Posterior vena cava (tissue), 2 donors: ENCODE data around the gene PIGB. TPM values are rescaled to one million over a fixed set of nuclear protein-coding genes. Genes with fewer than 3 reads are reported as not detected.
"Not testable (repeated sequence)": the region's sequence is repeated elsewhere in the genome, so short reads cannot be mapped to it uniquely, and the experiment has no call there.

ENCODE experiments used
- DNase-seq: peaks from one replicate; pipeline ENCODE4 v3.0.0-alpha.2; 2020; ENCODE audit warnings: low spot score
- intact Hi-C, 2 donors: fragments of 100-400 bp; cut with DNase I; formaldehyde crosslinking; loops; one replicate each; pipeline versions ENCODE4 v1.14.1 to v1.14.2; 2022 to 2023
- microRNA-seq, 2 donors: library from miRNA; unstranded; fragments of <30 nt; microRNA quantifications; one replicate each; pipeline ENCODE4 v1.2.0, GENCODE V29; 2020 to 2021; ENCODE audit warnings: borderline microRNAs expressed in 2 of 2
- total RNA-seq, 2 donors: library from RNA; stranded (reverse); fragmentation: NEBNext Ultra II Directional; extraction: Animal tissue kit (Norgen Biotek cat#: 25700); gene quantifications; one replicate each; pipeline ENCODE4 v1.2.1, GENCODE V29; 2021
- donor health status: DM: yes; HTN: yes; CAD: no.
- donor health status: DM: yes; HTN: yes; CAD: no.

The PIGB gene
- total RNA-seq, 2 donors from 2014 or later = 13.6 to 16.1 TPM

GRCh38 chr15:55360256-55360655 lies 41.2 kb downstream of the PIGB start:
- DNase-seq = no peak
- intact Hi-C loops = loop anchor here in 1 of 2 donors (5.0 kb wide), 1 partner anchor 87 kb away; no protein-coding TSS in a partner anchor

GRCh38 chr15:55361048-55361447 lies 42.0 kb downstream of the PIGB start:
- intact Hi-C loops = loop anchor here in 1 of 2 donors (5.0 kb wide), 1 partner anchor 86 kb away; no protein-coding TSS in a partner anchor
- no peak for DNase-seq

GRCh38 chr15:55362641-55363040 lies 43.6 kb downstream of the PIGB start:
- intact Hi-C loops = loop anchor here in 1 of 2 donors (5.0 kb wide), 1 partner anchor 85 kb away; no protein-coding TSS in a partner anchor
- no peak for DNase-seq

GRCh38 chr15:55366981-55367380 lies 48.0 kb downstream of the PIGB start:
- intact Hi-C loops = no loop called here
- DNase-seq = no peak

GRCh38 chr15:55372701-55373440 lies 53.8 kb downstream of the PIGB start:
- no peak for DNase-seq
- intact Hi-C loops = no loop called here

GRCh38 chr15:55379095-55379494 lies 60.1 kb downstream of the PIGB start:
- intact Hi-C loops = no loop called here
- no peak for DNase-seq

- intact Hi-C loops = no loop called here
- no peak for DNase-seq
Observed at GRCh38 chr15:55381595-55381994, 62.6 kb downstream of the PIGB start.

- intact Hi-C loops = no loop called here
- DNase-seq = no peak
Observed at GRCh38 chr15:55383687-55384086, 64.7 kb downstream of the PIGB start.

GRCh38 chr15:55387027-55387426 lies 68.0 kb downstream of the PIGB start:
- no peak for DNase-seq
- intact Hi-C loops = no loop called here

GRCh38 chr15:55389264-55389607 lies 70.2 kb downstream of the PIGB start:
- DNase-seq = no peak
- intact Hi-C loops = no loop called here

- intact Hi-C loops = no loop called here
- DNase-seq = no peak
Observed at GRCh38 chr15:55394694-55395093, 75.7 kb downstream of the PIGB start.

GRCh38 chr15:55398243-55398642 lies 79.2 kb downstream of the PIGB start:
- intact Hi-C loops = no loop called here
- DNase-seq = no peak

GRCh38 chr15:55400050-55400449 lies 81.0 kb downstream of the PIGB start:
- DNase-seq, intact Hi-C loops: not testable (repeated sequence)

- intact Hi-C loops = no loop called here
- DNase-seq = no peak
Observed at GRCh38 chr15:55401786-55402246, 82.8 kb downstream of the PIGB start.

GRCh38 chr15:55402707-55403106 lies 83.7 kb downstream of the PIGB start:
- intact Hi-C loops = no loop called here
- DNase-seq = no peak

GRCh38 chr15:55403531-55403930 lies 84.5 kb downstream of the PIGB start:
- intact Hi-C loops = no loop called here
- DNase-seq = no peak

Small RNA genes lying within 50 kb of the gene (microRNA-seq; reads per million reads assigned to microRNA genes)
- 186 to 280 reads per million in 2 donors for gene MIR628

Other genes with a start within 250 kb of the PIGB start
- 10 to 100 TPM; 68.9 to 69.9 TPM for gene RSL24D1, start 122.3 kb upstream of the PIGB start, total RNA-seq
- 10 to 100 TPM; 40.6 to 59.3 TPM for gene RAB27A, start 29.4 kb upstream of the PIGB start, total RNA-seq
- gene PIGBOS1, start 99 bp upstream of the PIGB start, total RNA-seq = 1 to 10 TPM; 8.5 to 8.7 TPM
- 10 to 100 TPM; 89.9 to 91.3 TPM for gene CCPG1, start 89.1 kb downstream of the PIGB start, total RNA-seq
- 1 to 10 TPM; 1.4 to 1.8 TPM for gene PIERCE2, start 89.3 kb downstream of the PIGB start, total RNA-seq
- 1 to 10 TPM in 1 of 2 donors, under 1 TPM in 1; 0.93 to 1.9 TPM for gene DNAAF4, start 189.0 kb downstream of the PIGB start, total RNA-seq